Measurements from ENCODE around the gene RTN4R.

- TF ChIP-seq POLR2A (IDR thresholded peaks at IDR 0.05) (no peak), CTCF (IDR thresholded peaks at IDR 0.05) (no peak)
Observed at GRCh38 chr22:20245577-20246367, 22.3 kb downstream of the RTN4R start.

All from testis (tissue), 2 donors.